HG02981 (cell line): Measurements from ENCODE around the gene PROZ.
"Not testable (repeated sequence)": the region's sequence is repeated elsewhere in the genome, so short reads cannot be mapped to it uniquely, and the experiment has no call there.

Experiments
- ATAC-seq: cut with Tn5 transposase; IDR thresholded peaks from one replicate; pipeline ENCODE4 v1.9.1; 2021; ENCODE audit warnings: mild to moderate bottlenecking, moderate library complexity; ENCODE audit not compliant: unreplicated experiment

The PROZ gene

DNA sequence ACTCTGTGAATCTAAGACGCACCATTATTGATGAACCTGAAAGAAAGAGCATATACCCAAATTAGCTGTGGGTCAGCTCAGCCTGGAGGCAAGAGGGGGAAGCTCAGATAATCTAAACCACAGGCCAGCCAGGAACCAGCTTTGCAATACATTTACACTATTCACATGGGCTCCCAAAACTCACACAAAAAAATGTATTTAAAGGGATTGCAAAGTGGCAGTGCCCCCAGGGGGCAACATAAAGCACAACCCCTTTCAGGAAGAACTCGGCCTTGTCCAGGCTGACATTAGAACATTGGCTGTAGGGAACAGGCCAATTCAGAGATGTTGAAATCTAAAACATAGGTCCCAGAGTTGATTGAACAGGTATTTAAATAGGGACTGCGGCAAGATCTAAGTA is 3.2 kb upstream of the PROZ start:
- ATAC-seq: no peak

DNA sequence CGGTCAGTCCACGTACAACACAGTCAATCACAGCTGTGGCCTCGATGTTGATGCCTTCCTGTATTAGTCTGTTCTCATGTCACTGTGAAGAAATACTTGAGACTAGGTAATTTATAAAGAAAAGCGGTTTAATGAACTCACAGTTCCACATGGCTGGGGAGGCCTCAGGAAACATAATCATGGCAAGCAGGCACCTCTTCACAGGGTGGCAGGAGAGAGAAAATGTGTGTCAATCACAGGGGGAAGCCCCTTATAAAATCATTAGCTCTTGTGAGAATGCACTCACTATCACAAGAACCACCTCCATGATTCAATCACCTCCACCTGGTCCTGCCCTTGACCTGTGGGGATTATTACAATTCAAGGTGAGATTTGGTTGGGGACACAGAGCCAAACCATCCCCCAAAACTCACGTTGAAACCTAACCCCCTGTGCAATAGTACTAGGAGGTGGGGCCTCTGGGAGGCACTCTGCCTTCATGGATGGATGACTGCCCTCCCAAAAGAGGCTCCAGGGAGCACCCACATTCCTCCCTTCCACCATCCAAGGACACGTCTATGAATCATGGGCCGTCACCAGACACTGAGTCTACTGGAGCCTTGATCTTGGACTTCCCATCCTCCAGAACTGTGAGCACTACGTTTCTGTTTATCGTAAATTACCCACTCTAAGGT is 2.3 kb upstream of the PROZ start:
- no peak for ATAC-seq

DNA sequence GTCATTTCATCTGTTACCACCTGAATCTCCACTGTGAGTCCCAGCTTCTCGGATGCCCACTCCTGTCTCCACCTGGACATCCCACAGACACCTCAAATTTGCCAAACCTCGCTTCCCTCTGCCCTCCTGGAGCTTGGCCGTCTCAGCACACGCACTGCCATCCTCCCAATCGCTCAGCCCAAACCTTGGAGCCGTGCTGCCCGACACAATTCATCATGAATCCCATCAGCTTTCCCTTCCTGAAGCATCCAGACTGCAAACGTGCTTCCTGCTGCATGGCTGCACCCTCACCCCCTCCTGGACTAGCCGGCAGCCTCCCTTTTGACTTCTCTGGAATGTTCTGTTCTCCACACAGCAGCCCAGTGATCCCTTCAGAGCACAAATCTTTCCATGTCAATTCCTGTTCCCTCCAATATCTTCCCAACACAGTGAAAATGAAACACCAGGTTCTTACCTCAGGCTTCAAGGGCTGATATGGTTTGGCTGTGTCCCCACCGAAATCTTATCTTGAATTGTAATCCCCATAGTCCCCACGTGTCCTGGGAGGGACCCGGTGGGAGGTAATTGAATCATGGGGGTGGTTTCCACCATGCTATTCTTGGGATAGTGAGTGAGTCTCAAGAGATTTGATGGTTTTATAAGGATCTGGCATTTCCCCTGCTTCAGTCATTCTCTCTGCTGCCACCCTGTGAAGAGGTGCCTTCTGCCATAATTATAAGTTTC is 1.1 kb upstream of the PROZ start:
- ATAC-seq: no peak

DNA sequence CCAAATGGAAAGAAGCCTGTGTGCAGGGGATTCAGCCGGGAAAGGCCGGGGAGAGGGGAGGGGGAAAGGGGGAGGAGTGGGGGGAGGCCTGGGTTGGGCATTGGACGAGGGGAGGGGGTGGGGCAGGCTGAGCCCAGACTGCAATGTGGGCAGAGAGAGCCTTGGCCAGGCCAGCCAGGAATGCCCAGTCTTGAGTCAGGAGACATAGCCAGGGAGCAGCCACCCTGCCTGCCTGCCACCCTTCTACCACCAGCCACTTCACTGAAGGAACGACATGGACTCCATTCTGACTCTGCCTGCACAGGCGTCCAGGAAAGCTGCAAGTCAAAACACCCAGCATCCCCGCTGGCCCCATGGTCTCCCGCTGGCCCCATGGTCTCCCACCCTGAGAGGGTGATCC is 498 bp downstream of the PROZ start:
- ATAC-seq: no peak

DNA sequence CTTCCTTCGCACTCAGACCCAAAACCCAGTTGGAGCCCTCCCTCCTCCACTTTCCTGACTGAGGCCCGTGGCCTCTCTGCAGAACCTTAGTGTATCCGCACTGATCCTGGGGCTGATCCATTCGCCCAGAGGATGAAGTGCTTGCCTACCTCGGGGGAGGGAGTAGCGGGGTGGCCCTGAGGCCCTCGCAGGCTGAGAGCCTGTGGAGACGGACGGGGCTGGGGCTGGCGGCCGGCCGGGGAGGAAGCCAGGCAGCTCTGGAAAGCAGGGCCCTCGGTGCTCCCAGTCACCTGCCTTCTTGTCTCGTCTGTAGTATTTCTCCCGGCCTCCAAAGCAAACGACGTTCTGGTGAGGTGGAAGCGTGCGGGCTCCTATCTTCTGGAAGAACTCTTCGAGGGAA is 1.3 kb downstream of the PROZ start:
- no peak for ATAC-seq

DNA sequence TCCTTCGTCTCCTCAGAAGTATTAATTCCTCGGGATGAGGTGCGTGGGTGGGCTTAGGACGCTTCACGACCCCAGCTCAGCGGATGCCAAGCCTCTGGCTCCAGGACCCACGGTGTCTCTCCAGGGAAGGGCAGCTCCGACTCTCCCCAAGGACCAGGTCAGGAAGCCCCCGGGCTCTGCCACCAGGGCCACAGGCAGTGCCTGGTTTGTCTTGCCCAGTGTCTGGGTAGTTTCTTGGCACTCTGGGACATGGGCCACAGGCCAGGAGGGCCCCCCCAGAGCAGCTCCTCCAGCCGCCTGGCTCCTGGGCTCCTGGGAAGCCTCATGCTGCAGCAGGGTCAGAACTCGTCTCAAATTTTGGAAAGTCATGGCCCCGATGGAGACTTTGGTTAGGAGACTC is 2.5 kb downstream of the PROZ start:
- no peak for ATAC-seq

DNA sequence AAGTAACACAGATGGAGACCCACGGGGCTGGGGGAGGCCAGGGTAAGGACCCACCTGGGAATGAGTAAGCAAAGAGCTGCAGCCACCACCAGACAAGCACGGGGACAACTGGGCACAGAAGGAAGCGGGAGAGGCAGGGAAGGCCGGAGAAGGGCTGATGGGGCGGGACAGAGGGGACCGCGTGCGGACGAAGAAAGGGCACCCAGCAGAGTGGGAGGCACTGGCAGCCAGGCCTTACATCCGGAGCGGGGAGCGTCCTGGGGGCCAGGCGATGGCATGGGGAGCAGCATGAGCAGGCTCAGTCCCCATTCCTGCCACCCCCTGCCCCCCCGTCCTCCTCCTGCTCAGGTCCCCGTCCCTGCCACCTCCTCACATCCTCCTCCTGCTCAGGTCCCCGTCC is 3.0 kb downstream of the PROZ start:
- ATAC-seq: no peak

DNA sequence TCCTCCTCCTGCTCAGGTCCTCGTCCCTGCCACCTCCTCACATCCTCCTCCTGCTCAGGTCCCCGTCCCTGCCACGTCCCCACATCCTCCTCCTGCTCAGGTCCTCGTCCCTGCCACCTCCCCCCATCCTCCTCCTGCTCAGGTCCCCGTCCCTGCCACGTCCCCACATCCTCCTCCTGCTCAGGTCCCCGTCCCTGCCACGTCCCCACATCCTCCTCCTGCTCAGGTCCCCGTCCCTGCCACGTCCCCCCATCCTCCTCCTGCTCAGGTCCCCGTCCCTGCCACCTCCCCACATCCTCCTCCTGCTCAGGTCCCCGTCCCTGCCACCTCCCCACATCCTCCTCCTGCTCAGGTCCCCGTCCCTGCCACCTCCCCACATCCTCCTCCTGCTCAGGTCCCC is 3.5 kb downstream of the PROZ start:
- not testable (repeated sequence) for ATAC-seq

DNA sequence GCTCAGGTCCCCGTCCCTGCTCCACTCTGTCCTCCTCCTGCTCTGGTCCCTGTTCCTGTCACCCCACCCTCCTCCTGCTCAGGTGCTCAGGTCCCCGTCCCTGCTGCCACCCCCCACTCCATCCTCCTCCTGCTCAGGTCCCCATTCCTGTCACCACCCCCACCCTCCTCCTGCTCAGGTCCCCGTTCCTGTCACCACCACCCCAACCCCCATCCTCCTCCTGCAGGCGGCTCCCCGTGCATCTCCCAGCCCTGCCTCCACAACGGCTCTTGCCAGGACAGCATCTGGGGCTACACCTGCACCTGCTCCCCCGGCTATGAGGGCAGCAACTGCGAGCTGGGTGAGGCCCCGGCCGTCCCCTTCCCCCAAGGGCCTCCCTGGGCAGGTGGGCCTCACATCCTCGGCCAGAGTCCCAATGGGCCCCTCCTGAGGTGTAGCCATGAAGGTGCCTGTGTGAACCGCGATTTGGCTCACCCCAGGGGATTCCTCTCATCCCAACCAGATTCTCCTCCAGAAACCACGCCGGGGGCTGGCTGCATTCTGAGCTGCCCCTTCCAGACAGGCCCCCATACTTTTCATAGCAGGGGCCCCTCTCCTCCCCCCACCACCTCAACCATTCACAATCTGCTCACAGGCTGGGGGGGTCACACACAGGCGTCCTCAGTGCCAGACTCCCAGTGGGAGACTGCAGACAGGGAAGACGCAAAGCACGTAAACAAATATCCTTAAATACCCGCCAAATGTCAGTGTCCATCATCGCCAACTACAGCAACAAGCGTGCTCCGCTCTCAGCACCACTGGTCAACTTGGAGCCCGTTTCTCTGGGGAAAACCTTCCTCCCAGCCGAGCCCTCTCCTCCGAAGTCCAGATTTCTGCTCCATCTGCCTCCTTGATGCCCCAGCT is 4.6 kb downstream of the PROZ start:
- ATAC-seq: no peak

DNA sequence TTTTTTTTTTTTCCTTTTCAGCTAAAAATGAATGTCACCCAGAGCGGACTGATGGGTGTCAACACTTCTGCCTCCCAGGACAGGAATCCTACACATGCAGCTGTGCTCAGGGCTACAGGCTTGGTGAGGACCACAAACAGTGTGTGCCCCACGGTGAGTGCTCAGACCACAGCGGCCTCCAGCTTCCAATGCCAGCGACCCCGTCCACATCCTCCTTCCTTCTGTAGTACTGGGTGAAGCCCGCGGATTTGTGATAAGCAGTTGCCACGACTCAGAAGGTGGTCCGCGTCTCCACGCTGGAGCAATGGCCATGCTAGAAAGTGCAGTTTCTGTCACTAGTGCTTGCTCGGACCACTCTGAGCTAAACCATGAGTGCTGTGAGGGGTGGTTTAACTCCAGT is 6.0 kb downstream of the PROZ start:
- ATAC-seq: no peak

DNA sequence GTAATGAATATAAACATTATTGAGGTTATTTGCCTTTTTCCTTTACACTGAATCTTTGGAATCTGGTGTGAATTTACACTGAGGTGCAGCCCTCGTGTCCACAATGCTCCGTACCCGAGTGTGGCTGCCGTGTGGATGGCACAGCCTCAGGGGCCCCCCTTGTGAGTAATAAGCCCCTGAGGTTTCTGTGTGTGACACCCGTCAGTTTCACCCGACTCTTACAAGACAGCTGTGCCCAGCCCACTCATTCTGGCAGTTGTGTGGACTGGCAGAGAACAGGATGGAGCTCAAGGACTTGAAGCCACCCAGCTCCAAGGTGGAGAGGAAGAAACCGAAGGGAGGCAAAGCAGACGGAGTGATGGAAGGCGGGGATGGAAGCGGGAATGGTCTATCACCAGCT is 7.8 kb downstream of the PROZ start:
- no peak for ATAC-seq

DNA sequence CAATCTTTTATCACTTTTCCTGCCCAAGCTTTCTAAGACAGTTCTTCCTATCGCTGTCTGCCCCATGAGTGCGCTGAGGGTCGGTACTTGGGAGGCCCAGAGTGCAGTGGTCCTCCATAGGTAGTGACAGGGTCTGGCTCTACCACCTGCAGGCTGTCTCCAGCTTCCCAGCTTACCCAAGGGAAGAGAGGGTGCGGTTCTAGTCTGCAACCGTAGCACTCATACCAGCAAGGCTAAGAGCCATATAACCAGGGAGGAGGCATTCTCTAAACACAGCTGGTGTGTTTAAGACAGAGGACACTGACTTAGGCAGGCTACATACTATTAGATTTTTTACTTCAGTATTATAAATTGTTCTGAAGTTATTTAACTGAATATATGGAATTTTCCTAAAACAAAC is 8.2 kb downstream of the PROZ start:
- ATAC-seq: no peak

DNA sequence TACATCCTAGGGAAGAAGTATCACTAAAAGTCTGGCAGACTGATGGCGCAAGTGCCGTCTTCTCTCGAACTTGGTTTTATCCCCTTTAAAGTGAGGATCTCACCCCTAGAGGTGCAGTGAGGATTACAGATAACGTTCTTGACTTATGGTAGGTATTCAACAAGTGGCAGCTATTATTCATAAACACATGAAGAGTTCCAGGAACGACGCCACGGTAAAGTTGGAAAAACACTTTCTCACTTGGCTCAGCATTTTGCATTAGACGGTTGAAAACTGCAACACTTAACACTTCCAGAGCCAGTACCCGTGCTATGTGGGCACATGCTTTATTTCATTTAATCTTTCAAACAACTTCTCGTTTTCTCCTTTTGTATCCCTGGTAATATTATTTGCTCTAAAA is 8.7 kb downstream of the PROZ start:
- no peak for ATAC-seq

DNA sequence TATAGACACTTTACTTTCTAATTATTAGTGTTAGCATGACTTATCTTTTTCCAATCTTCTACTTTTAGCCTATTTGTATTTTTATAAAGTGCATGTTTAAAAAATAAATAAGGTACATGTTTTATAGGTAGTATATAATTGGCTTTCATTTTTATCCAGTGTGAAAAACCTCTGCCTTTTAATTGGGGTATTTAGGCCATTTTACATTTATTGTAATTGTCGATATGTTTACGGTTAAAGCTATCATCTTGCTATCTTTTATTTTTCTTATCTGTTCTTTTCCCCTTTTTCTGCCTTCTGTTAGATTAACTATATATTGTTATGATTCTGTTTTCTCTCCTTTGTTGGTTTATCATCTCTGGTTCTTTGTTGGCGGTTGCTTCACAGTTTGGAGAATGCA is 9.1 kb downstream of the PROZ start:
- no peak for ATAC-seq

DNA sequence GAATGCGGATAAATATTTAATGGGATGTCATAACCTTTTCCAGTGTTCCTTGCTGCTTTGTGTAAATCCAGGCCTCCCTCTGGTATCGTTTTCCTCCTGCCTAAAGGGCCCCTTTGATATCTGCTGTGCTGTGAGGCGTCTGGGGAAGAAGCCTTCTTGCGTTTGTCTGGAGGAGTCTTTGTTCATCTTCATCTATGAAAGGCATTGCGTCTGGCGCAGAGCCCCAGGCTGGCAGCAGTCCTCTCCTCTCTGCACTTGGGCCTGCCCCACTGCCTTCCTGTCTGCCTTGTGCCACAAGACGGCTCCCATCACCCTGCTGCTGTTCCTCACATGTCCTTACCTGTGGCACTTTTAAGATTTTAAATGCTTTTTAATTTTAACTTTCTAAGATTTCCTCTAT is 9.8 kb downstream of the PROZ start:
- ATAC-seq: no peak

DNA sequence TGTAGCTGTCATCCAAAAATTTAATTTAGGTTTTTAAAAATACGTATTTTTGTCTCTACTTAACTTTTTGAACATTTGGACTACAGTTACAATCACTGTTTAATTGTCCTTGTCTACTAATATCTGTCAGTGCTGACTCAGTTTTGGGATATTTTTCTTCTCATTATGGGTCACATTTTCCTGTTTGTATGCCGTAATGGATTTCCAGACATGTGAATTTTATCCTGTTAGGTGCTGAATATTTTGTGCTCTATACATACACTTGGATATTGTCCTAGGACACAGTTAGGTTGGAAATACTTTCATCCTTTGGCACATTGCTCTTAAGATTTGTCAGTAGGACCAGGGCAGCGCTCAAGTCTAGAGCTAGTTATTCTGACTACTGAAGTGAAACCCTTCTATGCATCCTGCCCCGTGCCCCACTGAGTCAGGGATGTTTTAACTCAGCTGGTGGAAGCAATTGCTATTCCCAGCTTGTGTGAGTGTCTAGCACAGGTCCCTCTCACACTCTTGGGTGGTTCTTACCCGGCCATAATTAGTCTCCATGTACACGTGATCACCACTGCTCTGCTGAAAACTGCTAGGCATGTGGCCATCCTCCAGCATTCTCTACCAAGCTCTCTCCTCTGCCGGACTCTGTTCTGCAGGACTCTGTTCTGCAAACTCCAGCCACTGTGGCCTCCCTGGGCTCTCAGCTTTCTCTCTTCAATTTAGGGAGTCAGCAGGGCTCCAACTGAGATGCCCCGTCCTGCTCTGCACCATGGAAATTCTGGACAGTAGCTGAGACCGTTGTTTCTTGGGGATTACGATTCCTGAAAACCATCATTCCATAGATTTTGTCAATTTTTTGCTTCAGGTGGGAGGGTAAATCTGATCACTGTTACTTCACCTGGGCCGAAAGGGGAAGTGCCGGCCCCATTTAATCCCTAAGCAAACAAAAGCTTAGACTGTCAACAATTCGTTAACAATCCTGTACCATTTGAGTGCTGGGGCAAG is 11.1 kb downstream of the PROZ start:
- ATAC-seq: no peak

DNA sequence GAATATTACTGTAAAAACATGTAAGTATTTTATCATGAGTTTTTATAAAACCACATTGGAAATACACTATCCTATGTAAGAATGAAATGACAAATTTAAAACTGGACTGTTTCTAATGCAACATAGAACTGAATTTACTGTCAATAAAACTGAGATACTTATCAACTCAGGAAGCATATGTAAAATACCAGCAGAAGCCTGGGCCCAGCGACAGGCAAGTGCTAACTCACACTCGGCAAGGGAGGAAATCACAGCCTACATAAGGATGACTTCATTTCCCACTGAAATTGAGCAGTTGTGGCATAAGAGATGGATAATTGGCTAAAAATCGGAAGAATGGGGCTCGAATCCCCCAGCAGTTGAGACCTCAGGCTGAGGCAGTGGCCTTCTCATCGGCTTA is 12.1 kb downstream of the PROZ start:
- no peak for ATAC-seq

DNA sequence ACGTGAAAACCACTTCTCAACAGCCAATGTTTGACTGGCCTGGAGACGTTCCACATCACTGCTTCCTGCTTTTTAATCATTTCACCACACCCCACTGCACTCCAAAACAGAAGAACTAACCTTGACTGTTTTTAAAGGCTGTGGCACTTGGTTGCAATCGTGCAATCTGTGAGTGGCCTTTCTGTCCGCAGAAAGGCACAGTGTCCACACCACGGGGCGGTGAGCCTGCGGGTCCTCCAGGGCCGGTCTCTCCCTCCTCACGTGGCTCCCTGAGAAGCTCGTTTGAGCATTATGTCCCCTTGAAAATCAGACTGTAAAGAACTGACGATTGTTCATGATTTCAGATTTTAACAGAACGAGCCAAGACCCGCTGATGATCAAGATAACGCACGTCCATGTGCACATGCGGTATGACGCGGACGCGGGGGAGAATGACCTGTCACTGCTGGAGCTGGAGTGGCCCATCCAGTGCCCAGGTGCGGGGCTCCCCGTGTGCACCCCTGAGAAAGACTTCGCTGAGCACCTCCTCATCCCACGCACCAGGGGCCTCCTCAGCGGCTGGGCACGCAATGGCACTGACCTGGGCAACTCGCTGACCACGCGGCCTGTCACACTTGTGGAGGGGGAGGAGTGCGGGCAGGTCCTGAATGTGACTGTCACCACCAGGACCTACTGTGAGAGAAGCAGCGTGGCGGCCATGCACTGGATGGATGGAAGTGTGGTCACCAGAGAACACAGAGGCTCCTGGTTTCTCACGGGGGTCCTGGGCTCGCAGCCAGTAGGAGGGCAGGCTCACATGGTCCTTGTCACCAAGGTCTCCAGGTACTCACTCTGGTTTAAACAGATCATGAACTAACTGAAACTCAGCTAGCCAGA is 13.0 kb downstream of the PROZ start:
- ATAC-seq: no peak

DNA sequence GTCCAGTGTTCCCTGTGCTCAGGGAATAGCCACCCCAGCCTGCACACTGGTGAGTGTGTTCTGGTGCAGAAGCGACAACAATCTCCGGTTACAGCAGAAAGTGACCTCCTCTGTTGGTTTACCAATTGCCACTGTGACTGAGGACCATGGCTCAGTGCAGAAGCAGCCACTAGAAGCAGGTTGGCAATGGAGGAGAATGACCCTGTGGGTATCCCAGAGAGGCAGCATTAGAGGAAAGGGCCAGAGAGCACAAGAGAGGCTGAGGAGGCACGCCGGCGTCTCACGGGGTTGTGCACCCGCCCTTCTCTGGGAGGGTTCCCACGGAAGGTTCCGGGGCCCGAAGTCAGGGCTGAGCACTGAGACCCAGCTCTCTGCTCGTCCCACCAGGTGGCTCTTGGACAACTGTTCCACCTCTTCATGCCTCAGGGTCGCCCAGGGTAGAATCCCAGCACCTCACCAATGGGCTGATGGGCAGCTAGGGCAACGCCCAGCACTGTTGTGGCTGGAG is 14.0 kb downstream of the PROZ start:
- ATAC-seq: no peak
